ENCODE data around the gene SLC38A2. TPM values are rescaled to one million over a fixed set of nuclear protein-coding genes. Genes with fewer than 3 reads are reported as not detected.

Gene SLC38A2
- total RNA-seq, 1 experiment from 2014 or later, result 381 TPM

DNA sequence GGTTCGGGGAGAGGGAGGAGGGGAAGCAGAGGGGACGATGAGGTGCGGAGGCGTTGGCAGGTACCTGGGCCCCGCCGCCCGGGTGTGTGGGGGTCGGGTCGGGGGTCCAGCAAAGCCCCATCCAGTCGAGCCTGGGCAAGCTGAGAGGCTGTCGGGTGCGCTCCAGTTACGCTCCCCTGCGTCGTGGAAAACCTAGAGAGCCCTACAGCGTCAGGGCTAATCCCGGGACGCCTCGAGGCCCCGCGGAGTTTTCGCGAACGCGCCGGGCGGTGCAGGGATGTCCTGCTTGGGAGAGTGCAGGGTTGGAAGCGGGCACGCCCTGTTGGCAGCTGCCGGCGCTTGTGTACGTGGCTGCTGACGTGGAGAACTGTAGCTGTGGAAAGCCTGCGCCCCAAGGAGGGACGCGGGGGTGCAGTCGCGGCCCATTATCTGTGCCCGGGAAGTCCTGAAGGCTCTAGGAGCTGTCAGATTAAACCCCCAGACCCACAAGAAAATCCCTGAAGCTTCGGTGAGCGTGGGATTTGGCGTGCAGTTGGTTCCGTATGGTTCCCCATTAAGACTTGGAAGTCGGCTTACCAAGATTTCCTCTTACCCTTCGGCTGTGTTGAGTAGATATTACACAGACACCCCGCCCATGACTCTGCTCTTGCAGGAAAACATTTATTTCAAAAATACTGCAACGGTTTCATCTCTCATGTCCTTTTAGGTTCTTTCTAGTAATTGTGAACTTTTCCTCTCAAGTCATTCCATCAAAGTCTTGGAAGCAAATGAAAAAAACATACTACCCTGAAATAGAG is 11.3 kb upstream of the SLC38A2 start:
- ChIA-PET POLR2A (interaction anchor here (1.2 to 1.5 kb wide), 3 partner anchors 11 to 278 kb away, joined by 4 to 9 read pairs (median 4); no protein-coding TSS in a partner anchor), CTCF (interaction anchor here (1.9 kb wide), 1 partner anchor 278 kb away, joined by 6 read pairs; no protein-coding TSS in a partner anchor)
- TF ChIP-seq ZNF416 (CRISPR knock-in tag; IDR thresholded peaks at IDR 0.05), result no peak
- TF ChIP-seq GABPB1 (CRISPR knock-in tag; IDR thresholded peaks at IDR 0.05), result 0 out of 2 replicates have a peak, but pooled peaks have one; percentile 3
- no peak for TF ChIP-seq NR3C1 (CRISPR knock-in tag; conservative IDR thresholded peaks at IDR 0.05; ENCODE audit: low read depth)
- no peak for TF ChIP-seq SMAD4 (CRISPR knock-in tag; IDR thresholded peaks at IDR 0.05)
- 0 out of 2 replicates have a peak, but pooled peaks have one; percentile 33 for TF ChIP-seq ZNF263 (CRISPR knock-in tag; IDR thresholded peaks at IDR 0.05; ENCODE audit: low read depth)
- TF ChIP-seq, protein P1, sequence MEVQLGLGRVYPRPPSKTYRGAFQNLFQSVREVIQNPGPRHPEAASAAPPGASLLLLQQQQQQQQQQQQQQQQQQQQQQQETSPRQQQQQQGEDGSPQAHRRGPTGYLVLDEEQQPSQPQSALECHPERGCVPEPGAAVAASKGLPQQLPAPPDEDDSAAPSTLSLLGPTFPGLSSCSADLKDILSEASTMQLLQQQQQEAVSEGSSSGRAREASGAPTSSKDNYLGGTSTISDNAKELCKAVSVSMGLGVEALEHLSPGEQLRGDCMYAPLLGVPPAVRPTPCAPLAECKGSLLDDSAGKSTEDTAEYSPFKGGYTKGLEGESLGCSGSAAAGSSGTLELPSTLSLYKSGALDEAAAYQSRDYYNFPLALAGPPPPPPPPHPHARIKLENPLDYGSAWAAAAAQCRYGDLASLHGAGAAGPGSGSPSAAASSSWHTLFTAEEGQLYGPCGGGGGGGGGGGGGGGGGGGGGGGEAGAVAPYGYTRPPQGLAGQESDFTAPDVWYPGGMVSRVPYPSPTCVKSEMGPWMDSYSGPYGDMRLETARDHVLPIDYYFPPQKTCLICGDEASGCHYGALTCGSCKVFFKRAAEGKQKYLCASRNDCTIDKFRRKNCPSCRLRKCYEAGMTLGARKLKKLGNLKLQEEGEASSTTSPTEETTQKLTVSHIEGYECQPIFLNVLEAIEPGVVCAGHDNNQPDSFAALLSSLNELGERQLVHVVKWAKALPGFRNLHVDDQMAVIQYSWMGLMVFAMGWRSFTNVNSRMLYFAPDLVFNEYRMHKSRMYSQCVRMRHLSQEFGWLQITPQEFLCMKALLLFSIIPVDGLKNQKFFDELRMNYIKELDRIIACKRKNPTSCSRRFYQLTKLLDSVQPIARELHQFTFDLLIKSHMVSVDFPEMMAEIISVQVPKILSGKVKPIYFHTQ (CRISPR knock-in tag; IDR thresholded peaks at IDR 0.05), result no peak
- 0 out of 2 replicates have a peak, but pooled peaks have one; percentile 48 for TF ChIP-seq FOXK1 (CRISPR knock-in tag; IDR thresholded peaks at IDR 0.05)
- TF ChIP-seq JUN (CRISPR knock-in tag; IDR thresholded peaks at IDR 0.05), result 0 out of 2 replicates have a peak, but pooled peaks have one; percentile 37
- TF ChIP-seq FOXP4 (CRISPR knock-in tag; IDR thresholded peaks at IDR 0.05), result 0 out of 2 replicates have a peak, but pooled peaks have one; percentile 44
- TF ChIP-seq ZNF232 (CRISPR knock-in tag; IDR thresholded peaks at IDR 0.05), result 0 out of 2 replicates have a peak, but pooled peaks have one; percentile 12
- TF ChIP-seq CREB1 (CRISPR knock-in tag; IDR thresholded peaks at IDR 0.05), result 0 out of 2 replicates have a peak, but pooled peaks have one; percentile 10
- TF ChIP-seq, protein P2, sequence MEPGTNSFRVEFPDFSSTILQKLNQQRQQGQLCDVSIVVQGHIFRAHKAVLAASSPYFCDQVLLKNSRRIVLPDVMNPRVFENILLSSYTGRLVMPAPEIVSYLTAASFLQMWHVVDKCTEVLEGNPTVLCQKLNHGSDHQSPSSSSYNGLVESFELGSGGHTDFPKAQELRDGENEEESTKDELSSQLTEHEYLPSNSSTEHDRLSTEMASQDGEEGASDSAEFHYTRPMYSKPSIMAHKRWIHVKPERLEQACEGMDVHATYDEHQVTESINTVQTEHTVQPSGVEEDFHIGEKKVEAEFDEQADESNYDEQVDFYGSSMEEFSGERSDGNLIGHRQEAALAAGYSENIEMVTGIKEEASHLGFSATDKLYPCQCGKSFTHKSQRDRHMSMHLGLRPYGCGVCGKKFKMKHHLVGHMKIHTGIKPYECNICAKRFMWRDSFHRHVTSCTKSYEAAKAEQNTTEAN (CRISPR knock-in tag; IDR thresholded peaks at IDR 0.05), result 0 out of 2 replicates have a peak, but pooled peaks have one; percentile 31
- TF ChIP-seq, protein P3, sequence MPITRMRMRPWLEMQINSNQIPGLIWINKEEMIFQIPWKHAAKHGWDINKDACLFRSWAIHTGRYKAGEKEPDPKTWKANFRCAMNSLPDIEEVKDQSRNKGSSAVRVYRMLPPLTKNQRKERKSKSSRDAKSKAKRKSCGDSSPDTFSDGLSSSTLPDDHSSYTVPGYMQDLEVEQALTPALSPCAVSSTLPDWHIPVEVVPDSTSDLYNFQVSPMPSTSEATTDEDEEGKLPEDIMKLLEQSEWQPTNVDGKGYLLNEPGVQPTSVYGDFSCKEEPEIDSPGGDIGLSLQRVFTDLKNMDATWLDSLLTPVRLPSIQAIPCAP (CRISPR knock-in tag; IDR thresholded peaks at IDR 0.05), result peak; percentile 55; the same call in 1 of the 2 replicates
- TF ChIP-seq, protein P4, sequence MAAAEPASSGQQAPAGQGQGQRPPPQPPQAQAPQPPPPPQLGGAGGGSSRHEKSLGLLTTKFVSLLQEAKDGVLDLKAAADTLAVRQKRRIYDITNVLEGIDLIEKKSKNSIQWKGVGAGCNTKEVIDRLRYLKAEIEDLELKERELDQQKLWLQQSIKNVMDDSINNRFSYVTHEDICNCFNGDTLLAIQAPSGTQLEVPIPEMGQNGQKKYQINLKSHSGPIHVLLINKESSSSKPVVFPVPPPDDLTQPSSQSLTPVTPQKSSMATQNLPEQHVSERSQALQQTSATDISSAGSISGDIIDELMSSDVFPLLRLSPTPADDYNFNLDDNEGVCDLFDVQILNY (CRISPR knock-in tag; IDR thresholded peaks at IDR 0.05), result 0 out of 2 replicates have a peak, but pooled peaks have one; percentile 7
- DNase-seq (ENCODE audit: low spot score) (no peak), ATAC-seq (peak; percentile 6)
- Mint-ChIP-seq H3K27ac (peak overlapping the region; percentile 93), H3K9me3 (peaks cover 10% of the 10 kb centered on the region), H3K27me3 (ENCODE audit: low read depth) (no peaks in the 10 kb centered on the region), H3K36me3 (peaks cover 16% of the 10 kb centered on the region), H3K4me1 (peaks cover 67% of the 10 kb centered on the region), H3K4me3 (peak overlapping the region; percentile 89)
